GM23338 (cell line): ENCODE data around the gene CCDC150. TPM values are rescaled to one million over a fixed set of nuclear protein-coding genes. Genes with fewer than 3 reads are reported as not detected.

Source experiments
- ATAC-seq: fragments of 200-7000 bp; cut with Tn5 transposase; 3 replicates; pipeline ENCODE4 v1.9.1; 2020
- DNase-seq: peaks from one replicate; pipeline ENCODE4 v3.0.0-alpha.2; 2015; ENCODE audit warnings: low spot score
- H2AFZ ChIP-seq: fragments of 200-600 bp; sonication (generic); 2 replicates; pipeline ENCODE4 v1.8.0; 2016; ENCODE audit warnings: antibody characterized with exemption, mild to moderate bottlenecking, moderate library complexity
- H3F3A ChIP-seq: fragments of 200-600 bp; sonication (generic); replicated peaks from 2 replicates; pipeline ENCODE4 v1.8.0; 2017; ENCODE audit warnings: antibody characterized with exemption, mixed run types, low read depth
- H3K27ac ChIP-seq: fragments of 200-600 bp; sonication (generic); 2 replicates; pipeline ENCODE4 v1.6.1; 2016; ENCODE audit warnings: low read depth
- H3K27me3 ChIP-seq: fragments of 200-600 bp; sonication (generic); 2 replicates; pipeline ENCODE4 v1.8.0; 2016; ENCODE audit warnings: mild to moderate bottlenecking, mixed run types, moderate library complexity; ENCODE audit not compliant: insufficient read depth
- H3K36me3 ChIP-seq: fragments of 200-600 bp; sonication (generic); 2 replicates; pipeline ENCODE4 v1.8.0; 2016; ENCODE audit warnings: mild to moderate bottlenecking; ENCODE audit not compliant: insufficient read depth
- H3K4me1 ChIP-seq: fragments of 200-600 bp; sonication (generic); 2 replicates; pipeline ENCODE4 v1.8.0; 2016; ENCODE audit warnings: mild to moderate bottlenecking, moderate library complexity; ENCODE audit not compliant: insufficient read depth
- H3K4me2 ChIP-seq: fragments of 200-600 bp; sonication (generic); 2 replicates; pipeline ENCODE4 v1.7.1; 2017; ENCODE audit warnings: mixed run types
- H3K4me3 ChIP-seq: fragments of 200-600 bp; sonication (generic); 2 replicates; pipeline ENCODE4 v1.6.1; 2016; ENCODE audit warnings: mixed run types
- H3K79me2 ChIP-seq: fragments of 200-600 bp; sonication (generic); replicated peaks from 2 replicates; pipeline ENCODE4 v1.8.0; 2017; ENCODE audit warnings: mild to moderate bottlenecking; ENCODE audit not compliant: insufficient read depth
- H3K9me2 ChIP-seq: fragments of 200-600 bp; sonication (generic); 2 replicates; pipeline ENCODE4 v1.8.0; 2017; ENCODE audit not compliant: insufficient read depth
- H4K20me1 ChIP-seq: fragments of 200-600 bp; sonication (generic); replicated peaks from 2 replicates; pipeline ENCODE4 v1.8.0; 2017; ENCODE audit warnings: mild to moderate bottlenecking; ENCODE audit not compliant: insufficient read depth
- H3K27ac Mint-ChIP-seq: 2 replicates; pipeline ENCODE4 v1.8.0; 2020; ENCODE audit warnings: inconsistent platforms, mild to moderate bottlenecking, moderate library complexity, mixed read lengths
- H3K27me3 Mint-ChIP-seq: 3 replicates; pipeline ENCODE4 v1.8.0; 2022; ENCODE audit warnings: low read depth, mild to moderate bottlenecking, moderate library complexity, mixed read lengths, inconsistent platforms; ENCODE audit not compliant: insufficient read depth, poor library complexity
- H3K36me3 Mint-ChIP-seq: 3 replicates; pipeline ENCODE4 v1.8.0; 2021; ENCODE audit warnings: low read depth, mild to moderate bottlenecking, inconsistent platforms, moderate library complexity, mixed read lengths
- H3K4me1 Mint-ChIP-seq: 3 replicates; pipeline ENCODE4 v1.8.0; 2020; ENCODE audit warnings: mild to moderate bottlenecking, inconsistent platforms, mixed read lengths
- H3K4me3 Mint-ChIP-seq: 3 replicates; pipeline ENCODE4 v1.8.0; 2021; ENCODE audit warnings: moderate library complexity, mild to moderate bottlenecking, inconsistent platforms, mixed read lengths
- H3K9me3 Mint-ChIP-seq: 3 replicates; pipeline ENCODE4 v1.8.0; 2020; ENCODE audit warnings: moderate library complexity, mild to moderate bottlenecking, inconsistent platforms, mixed read lengths
- CREB1 ChIP-seq: fragments of 250-450 bp; sonication (Bioruptor Pico); IDR thresholded peaks from 2 replicates; pipeline ENCODE4 v1.5.0; 2020; ENCODE audit warnings: low read depth, mild to moderate bottlenecking, moderate library complexity
- EZH2 ChIP-seq: fragments of 200-600 bp; sonication (generic); IDR thresholded peaks from one replicate; pipeline ENCODE4 v1.8.0; 2017; ENCODE audit warnings: antibody characterized with exemption, mild to moderate bottlenecking, low read depth; ENCODE audit not compliant: unreplicated experiment
- EZH2phosphoT487 ChIP-seq: fragments of 200-600 bp; sonication (generic); IDR thresholded peaks from one replicate; pipeline ENCODE4 v1.8.1; 2018; ENCODE audit warnings: antibody characterized with exemption; ENCODE audit not compliant: unreplicated experiment
- JUNB ChIP-seq: IDR thresholded peaks from one replicate; pipeline ENCODE4 v1.6.1; 2016; ENCODE audit warnings: antibody characterized with exemption; ENCODE audit not compliant: unreplicated experiment
- NANOG ChIP-seq: IDR thresholded peaks from 2 replicates; pipeline ENCODE4 v1.6.1; 2016; ENCODE audit warnings: antibody characterized with exemption, borderline replicate concordance
- POLR2AphosphoS5 ChIP-seq: IDR thresholded peaks from 2 replicates; pipeline ENCODE4 v1.6.1; 2016; ENCODE audit warnings: antibody characterized with exemption, low read depth
- STAT1 ChIP-seq: IDR thresholded peaks from one replicate; pipeline ENCODE4 v1.6.1; 2016; ENCODE audit warnings: antibody characterized with exemption; ENCODE audit not compliant: unreplicated experiment
- ZNF114 ChIP-seq: fragments of 250-450 bp; sonication (Bioruptor Pico); IDR thresholded peaks from 2 replicates; pipeline ENCODE4 v1.5.0; 2020; ENCODE audit warnings: mild to moderate bottlenecking, moderate library complexity
- ZNF331 ChIP-seq: fragments of 250-450 bp; sonication (Bioruptor Pico); IDR thresholded peaks from 2 replicates; pipeline ENCODE4 v1.5.0; 2020; ENCODE audit warnings: low read depth, mild to moderate bottlenecking, moderate library complexity
- polyA plus RNA-seq: library from polyadenylated mRNA; unstranded; fragments of >200 nt; fragmentation: Nextera tagmentation; extraction: Ambion mirVana; gene quantifications from 2 replicates; pipeline ENCODE4 v1.2.1, GENCODE V29; 2016
- total RNA-seq: library from RNA; depleted of rRNA; stranded (reverse); fragments of >200 nt; shearing (Covaris generic); gene quantifications from 2 replicates; pipeline ENCODE4 v1.2.3, GENCODE V29; 2014
- TF ChIP-seq, protein P1 (sequence below), 2 experiments: fragments of 200-600 bp in 1 of 2; sonication (generic) in 1 of 2; conservative IDR thresholded peaks; 2 replicates each; pipeline versions ENCODE4 v1.5.1 to v1.6.1; 2016 to 2017; ENCODE audit warnings: antibody characterized with exemption in 2 of 2, low read depth in 2 of 2, mild to moderate bottlenecking in 2 of 2, moderate library complexity in 1 of 2
- TF ChIP-seq, protein P2 (sequence below): IDR thresholded peaks from 2 replicates; pipeline ENCODE4 v1.6.1; 2016; ENCODE audit warnings: antibody characterized with exemption
- TF ChIP-seq, protein P3 (sequence below): IDR thresholded peaks from one replicate; pipeline ENCODE4 v1.6.1; 2018; ENCODE audit warnings: antibody characterized with exemption; ENCODE audit not compliant: unreplicated experiment
- TF ChIP-seq, protein P4 (sequence below): fragments of 250-450 bp; sonication (Bioruptor Pico); IDR thresholded peaks from 2 replicates; pipeline ENCODE4 v1.5.0; 2020; ENCODE audit warnings: mild to moderate bottlenecking, moderate library complexity

Gene CCDC150
- total and polyA plus RNA-seq, 2 experiments from 2014 or later = 56.3 to 68.3 TPM

- Mint-ChIP-seq H3K9me3 (peaks cover 4% of the 10 kb centered on the region; the same call in 1 of the 3 replicates), H3K27me3 (no peaks in the 10 kb centered on the region), H3K4me3 (no peak overlapping the region), H3K27ac (no peak overlapping the region), H3K4me1 (no peaks in the 10 kb centered on the region), H3K36me3 (peaks cover 51% of the 10 kb centered on the region)
- H3K79me2 ChIP-seq = 0 out of 2 replicates have a peak, but pooled peaks cover 3% of the 10 kb centered on the region
- no peak overlapping the region for H3K27ac ChIP-seq
- no peak overlapping the region for H2AFZ ChIP-seq
- H3K27me3 ChIP-seq = no peaks in the 10 kb centered on the region
- H4K20me1 ChIP-seq = no peaks in the 10 kb centered on the region; the same call in 1 of the 2 replicates
- H3K4me1 ChIP-seq = no peaks in the 10 kb centered on the region
- H3K9me2 ChIP-seq = no peaks in the 10 kb centered on the region
- ATAC-seq (no peak), DNase-seq (no peak)
- H3K4me2 ChIP-seq = no peak overlapping the region
- H3K36me3 ChIP-seq = peaks cover 10% of the 10 kb centered on the region
- H3K4me3 ChIP-seq = no peak overlapping the region
- H3F3A ChIP-seq = no peaks in the 10 kb centered on the region
- TF ChIP-seq ZNF114 (CRISPR knock-in tag) (no peak), JUNB (no peak), EZH2phosphoT487 (no peak), ZNF331 (no peak), NANOG (no peak), CREB1 (CRISPR knock-in tag) (no peak), STAT1 (no peak), POLR2AphosphoS5 (no peak), EZH2 (no peak)
- TF ChIP-seq, protein P1, sequence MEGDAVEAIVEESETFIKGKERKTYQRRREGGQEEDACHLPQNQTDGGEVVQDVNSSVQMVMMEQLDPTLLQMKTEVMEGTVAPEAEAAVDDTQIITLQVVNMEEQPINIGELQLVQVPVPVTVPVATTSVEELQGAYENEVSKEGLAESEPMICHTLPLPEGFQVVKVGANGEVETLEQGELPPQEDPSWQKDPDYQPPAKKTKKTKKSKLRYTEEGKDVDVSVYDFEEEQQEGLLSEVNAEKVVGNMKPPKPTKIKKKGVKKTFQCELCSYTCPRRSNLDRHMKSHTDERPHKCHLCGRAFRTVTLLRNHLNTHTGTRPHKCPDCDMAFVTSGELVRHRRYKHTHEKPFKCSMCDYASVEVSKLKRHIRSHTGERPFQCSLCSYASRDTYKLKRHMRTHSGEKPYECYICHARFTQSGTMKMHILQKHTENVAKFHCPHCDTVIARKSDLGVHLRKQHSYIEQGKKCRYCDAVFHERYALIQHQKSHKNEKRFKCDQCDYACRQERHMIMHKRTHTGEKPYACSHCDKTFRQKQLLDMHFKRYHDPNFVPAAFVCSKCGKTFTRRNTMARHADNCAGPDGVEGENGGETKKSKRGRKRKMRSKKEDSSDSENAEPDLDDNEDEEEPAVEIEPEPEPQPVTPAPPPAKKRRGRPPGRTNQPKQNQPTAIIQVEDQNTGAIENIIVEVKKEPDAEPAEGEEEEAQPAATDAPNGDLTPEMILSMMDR (conservative IDR thresholded peaks at IDR 0.05; ENCODE audit: low read depth in 2 of 2) = no peak
- TF ChIP-seq, protein P2, sequence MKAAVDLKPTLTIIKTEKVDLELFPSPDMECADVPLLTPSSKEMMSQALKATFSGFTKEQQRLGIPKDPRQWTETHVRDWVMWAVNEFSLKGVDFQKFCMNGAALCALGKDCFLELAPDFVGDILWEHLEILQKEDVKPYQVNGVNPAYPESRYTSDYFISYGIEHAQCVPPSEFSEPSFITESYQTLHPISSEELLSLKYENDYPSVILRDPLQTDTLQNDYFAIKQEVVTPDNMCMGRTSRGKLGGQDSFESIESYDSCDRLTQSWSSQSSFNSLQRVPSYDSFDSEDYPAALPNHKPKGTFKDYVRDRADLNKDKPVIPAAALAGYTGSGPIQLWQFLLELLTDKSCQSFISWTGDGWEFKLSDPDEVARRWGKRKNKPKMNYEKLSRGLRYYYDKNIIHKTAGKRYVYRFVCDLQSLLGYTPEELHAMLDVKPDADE = no peak
- TF ChIP-seq, protein P3, sequence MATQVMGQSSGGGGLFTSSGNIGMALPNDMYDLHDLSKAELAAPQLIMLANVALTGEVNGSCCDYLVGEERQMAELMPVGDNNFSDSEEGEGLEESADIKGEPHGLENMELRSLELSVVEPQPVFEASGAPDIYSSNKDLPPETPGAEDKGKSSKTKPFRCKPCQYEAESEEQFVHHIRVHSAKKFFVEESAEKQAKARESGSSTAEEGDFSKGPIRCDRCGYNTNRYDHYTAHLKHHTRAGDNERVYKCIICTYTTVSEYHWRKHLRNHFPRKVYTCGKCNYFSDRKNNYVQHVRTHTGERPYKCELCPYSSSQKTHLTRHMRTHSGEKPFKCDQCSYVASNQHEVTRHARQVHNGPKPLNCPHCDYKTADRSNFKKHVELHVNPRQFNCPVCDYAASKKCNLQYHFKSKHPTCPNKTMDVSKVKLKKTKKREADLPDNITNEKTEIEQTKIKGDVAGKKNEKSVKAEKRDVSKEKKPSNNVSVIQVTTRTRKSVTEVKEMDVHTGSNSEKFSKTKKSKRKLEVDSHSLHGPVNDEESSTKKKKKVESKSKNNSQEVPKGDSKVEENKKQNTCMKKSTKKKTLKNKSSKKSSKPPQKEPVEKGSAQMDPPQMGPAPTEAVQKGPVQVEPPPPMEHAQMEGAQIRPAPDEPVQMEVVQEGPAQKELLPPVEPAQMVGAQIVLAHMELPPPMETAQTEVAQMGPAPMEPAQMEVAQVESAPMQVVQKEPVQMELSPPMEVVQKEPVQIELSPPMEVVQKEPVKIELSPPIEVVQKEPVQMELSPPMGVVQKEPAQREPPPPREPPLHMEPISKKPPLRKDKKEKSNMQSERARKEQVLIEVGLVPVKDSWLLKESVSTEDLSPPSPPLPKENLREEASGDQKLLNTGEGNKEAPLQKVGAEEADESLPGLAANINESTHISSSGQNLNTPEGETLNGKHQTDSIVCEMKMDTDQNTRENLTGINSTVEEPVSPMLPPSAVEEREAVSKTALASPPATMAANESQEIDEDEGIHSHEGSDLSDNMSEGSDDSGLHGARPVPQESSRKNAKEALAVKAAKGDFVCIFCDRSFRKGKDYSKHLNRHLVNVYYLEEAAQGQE = no peak
- TF ChIP-seq, protein P4, sequence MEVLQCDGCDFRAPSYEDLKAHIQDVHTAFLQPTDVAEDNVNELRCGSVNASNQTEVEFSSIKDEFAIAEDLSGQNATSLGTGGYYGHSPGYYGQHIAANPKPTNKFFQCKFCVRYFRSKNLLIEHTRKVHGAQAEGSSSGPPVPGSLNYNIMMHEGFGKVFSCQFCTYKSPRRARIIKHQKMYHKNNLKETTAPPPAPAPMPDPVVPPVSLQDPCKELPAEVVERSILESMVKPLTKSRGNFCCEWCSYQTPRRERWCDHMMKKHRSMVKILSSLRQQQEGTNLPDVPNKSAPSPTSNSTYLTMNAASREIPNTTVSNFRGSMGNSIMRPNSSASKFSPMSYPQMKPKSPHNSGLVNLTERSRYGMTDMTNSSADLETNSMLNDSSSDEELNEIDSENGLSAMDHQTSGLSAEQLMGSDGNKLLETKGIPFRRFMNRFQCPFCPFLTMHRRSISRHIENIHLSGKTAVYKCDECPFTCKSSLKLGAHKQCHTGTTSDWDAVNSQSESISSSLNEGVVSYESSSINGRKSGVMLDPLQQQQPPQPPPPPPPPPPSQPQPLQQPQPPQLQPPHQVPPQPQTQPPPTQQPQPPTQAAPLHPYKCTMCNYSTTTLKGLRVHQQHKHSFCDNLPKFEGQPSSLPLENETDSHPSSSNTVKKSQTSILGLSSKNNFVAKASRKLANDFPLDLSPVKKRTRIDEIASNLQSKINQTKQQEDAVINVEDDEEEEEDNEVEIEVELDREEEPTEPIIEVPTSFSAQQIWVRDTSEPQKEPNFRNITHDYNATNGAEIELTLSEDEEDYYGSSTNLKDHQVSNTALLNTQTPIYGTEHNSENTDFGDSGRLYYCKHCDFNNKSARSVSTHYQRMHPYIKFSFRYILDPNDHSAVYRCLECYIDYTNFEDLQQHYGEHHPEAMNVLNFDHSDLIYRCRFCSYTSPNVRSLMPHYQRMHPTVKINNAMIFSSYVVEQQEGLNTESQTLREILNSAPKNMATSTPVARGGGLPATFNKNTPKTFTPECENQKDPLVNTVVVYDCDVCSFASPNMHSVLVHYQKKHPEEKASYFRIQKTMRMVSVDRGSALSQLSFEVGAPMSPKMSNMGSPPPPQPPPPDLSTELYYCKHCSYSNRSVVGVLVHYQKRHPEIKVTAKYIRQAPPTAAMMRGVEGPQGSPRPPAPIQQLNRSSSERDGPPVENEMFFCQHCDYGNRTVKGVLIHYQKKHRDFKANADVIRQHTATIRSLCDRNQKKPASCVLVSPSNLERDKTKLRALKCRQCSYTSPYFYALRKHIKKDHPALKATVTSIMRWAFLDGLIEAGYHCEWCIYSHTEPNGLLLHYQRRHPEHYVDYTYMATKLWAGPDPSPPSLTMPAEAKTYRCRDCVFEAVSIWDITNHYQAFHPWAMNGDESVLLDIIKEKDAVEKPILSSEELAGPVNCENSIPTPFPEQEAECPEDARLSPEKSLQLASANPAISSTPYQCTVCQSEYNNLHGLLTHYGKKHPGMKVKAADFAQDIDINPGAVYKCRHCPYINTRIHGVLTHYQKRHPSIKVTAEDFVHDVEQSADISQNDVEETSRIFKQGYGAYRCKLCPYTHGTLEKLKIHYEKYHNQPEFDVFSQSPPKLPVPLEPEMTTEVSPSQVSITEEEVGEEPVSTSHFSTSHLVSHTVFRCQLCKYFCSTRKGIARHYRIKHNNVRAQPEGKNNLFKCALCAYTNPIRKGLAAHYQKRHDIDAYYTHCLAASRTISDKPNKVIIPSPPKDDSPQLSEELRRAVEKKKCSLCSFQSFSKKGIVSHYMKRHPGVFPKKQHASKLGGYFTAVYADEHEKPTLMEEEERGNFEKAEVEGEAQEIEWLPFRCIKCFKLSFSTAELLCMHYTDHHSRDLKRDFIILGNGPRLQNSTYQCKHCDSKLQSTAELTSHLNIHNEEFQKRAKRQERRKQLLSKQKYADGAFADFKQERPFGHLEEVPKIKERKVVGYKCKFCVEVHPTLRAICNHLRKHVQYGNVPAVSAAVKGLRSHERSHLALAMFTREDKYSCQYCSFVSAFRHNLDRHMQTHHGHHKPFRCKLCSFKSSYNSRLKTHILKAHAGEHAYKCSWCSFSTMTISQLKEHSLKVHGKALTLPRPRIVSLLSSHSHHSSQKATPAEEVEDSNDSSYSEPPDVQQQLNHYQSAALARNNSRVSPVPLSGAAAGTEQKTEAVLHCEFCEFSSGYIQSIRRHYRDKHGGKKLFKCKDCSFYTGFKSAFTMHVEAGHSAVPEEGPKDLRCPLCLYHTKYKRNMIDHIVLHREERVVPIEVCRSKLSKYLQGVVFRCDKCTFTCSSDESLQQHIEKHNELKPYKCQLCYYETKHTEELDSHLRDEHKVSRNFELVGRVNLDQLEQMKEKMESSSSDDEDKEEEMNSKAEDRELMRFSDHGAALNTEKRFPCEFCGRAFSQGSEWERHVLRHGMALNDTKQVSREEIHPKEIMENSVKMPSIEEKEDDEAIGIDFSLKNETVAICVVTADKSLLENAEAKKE (CRISPR knock-in tag) = no peak
Observed at GRCh38 chr2:196679368-196679767, 39.9 kb downstream of the CCDC150 start.
